ENCODE data around the gene PLIN5.

The PLIN5 gene

GRCh38 chr19:4488496-4488895, 46.5 kb downstream of the PLIN5 start:
- no peak for DNase-seq (ENCODE audit: low read depth)

GRCh38 chr19:4487572-4487971, 47.5 kb downstream of the PLIN5 start:
- DNase-seq (ENCODE audit: low read depth) = no peak

GRCh38 chr19:4483385-4483784, 51.6 kb downstream of the PLIN5 start:
- no peak for DNase-seq (ENCODE audit: low read depth)

- no peak for DNase-seq (ENCODE audit: low read depth)
Measured at GRCh38 chr19:4482721-4483364, 52.2 kb downstream of the PLIN5 start.

GRCh38 chr19:4477034-4477801, 57.8 kb downstream of the PLIN5 start:
- no peak for DNase-seq (ENCODE audit: low read depth)

- peak; percentile 75 for DNase-seq (ENCODE audit: low read depth)
Measured at GRCh38 chr19:4474514-4475022, 60.5 kb downstream of the PLIN5 start.

- no peak for DNase-seq (ENCODE audit: low read depth)
Measured at GRCh38 chr19:4473763-4474513, 61.1 kb downstream of the PLIN5 start.

- no peak for DNase-seq (ENCODE audit: low read depth)
Measured at GRCh38 chr19:4473011-4473762, 61.8 kb downstream of the PLIN5 start.

Data from amniotic epithelial cell (primary cell).